ENCODE measurements around the gene RPL35. TPM values are rescaled to one million over a fixed set of nuclear protein-coding genes. Genes with fewer than 3 reads are reported as not detected.

RPL35 gene
- 2,123 TPM for total RNA-seq

DNA sequence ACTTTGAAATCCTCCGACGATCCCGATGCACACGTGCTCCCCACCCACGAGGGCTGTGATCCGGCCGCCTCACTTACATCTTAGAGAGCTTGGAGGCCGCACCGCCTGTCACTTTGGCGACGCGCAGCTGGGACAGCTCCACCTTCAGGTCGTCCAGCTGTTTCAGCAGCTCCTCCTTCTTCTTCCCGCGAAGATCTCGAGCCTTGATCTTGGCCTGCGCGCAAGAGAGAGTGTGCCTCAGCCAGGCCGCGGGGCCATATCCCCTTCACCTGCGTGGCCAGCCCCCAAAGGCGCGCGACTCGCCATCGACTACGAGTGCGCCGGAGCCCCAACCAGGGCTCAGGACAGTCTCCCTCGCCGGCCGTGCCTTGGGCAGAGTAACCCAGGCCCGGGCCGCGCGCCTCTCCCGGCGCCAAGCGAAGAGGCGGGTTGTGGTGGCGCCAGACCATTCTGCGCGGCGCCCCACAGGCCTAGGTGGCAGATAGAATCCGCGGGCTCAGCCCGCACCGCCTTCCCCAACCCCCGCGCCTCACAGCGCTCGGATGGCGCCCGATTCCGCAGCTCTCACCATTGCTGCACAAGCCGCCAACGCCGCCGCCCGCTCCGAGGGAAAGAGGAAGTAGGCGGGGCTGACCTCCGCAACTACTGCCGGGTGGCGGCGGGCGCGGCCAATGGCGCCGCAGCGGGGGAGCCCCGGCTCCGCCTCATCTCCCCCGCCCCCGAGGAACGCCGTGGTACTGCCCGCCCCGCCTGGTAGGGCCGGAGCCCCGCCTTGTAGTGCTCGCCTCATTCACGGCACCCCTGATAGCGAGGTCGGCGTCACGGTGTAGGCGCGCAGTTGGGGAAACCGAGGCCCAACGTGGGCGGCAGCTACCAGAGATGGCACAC is at the start of gene RPL35, which contains the start of gene ARPC5L:
TSS of gene RPL35 (minus strand) at position 616 of the 888 bp plus-strand sequence. CDS start at position 571, 45 bp downstream.
TSS of gene ARPC5L (plus strand) at position 789 of the 888 bp plus-strand sequence. CDS start 7,161 bp downstream, outside the sequence.
- H3K9me3 ChIP-seq: no peaks in the 10 kb centered on the region
- TF ChIP-seq, protein P1, sequence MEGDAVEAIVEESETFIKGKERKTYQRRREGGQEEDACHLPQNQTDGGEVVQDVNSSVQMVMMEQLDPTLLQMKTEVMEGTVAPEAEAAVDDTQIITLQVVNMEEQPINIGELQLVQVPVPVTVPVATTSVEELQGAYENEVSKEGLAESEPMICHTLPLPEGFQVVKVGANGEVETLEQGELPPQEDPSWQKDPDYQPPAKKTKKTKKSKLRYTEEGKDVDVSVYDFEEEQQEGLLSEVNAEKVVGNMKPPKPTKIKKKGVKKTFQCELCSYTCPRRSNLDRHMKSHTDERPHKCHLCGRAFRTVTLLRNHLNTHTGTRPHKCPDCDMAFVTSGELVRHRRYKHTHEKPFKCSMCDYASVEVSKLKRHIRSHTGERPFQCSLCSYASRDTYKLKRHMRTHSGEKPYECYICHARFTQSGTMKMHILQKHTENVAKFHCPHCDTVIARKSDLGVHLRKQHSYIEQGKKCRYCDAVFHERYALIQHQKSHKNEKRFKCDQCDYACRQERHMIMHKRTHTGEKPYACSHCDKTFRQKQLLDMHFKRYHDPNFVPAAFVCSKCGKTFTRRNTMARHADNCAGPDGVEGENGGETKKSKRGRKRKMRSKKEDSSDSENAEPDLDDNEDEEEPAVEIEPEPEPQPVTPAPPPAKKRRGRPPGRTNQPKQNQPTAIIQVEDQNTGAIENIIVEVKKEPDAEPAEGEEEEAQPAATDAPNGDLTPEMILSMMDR (IDR thresholded peaks at IDR 0.05): peak in 2 of 3 experiments; percentile 24 to 25
- intact Hi-C loops (cut with DNase I): loop anchor here (1.0 to 10.0 kb wide), 7 partner anchors 8 to 444 kb away; partner anchors contain the start of genes GAPVD1, HSPA5, NR6A1 and PSMB7
- H3K27ac ChIP-seq: peak within 1 kb of the TSS; percentile 90 to 97
- peak; percentile 74 to 97 for DNase-seq (ENCODE audit: low spot score in 2 of 2)
- H3K27me3 ChIP-seq: no peaks in the 10 kb centered on the region
- H3K36me3 ChIP-seq: peaks cover 32 to 41% of the 10 kb centered on the region in 2 donors
- H3K4me1 ChIP-seq: peaks cover 8 to 13% of the 10 kb centered on the region in 2 donors
- peak within 1 kb of the TSS; percentile 88 to 98 for H3K4me3 ChIP-seq

DNA sequence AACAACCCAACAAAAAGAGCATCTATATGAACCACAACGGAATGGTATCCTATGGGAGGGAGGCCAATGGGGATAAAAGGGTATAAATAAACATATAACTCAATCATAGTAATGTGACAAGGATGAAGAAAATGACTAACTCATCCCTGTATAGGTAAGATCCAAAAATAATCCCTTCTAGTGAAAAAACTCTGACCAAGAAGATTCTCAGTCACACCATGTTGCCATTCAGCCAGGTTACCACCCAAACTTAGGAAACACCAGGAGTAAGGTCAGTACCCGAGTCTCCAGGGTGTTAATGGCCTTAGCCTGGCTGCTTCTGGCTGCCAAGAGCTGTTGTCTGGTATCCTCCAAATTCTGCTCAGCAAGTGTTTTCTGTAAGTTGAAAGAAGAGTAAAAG is 46.3 kb upstream of the RPL35 start:
- peaks cover 27 to 58% of the 10 kb centered on the region in 2 donors for H3K36me3 ChIP-seq
- no peak overlapping the region for H3K4me3 ChIP-seq
- H3K9me3 ChIP-seq: no peaks in the 10 kb centered on the region
- no peak for DNase-seq (ENCODE audit: low spot score in 2 of 2)
- no peaks in the 10 kb centered on the region for H3K4me1 ChIP-seq
- TF ChIP-seq, protein P1 (IDR thresholded peaks at IDR 0.05): no peak
- H3K27ac ChIP-seq: no peak overlapping the region
- intact Hi-C loops (cut with DNase I): no loop called here
- H3K27me3 ChIP-seq: no peaks in the 10 kb centered on the region

DNA sequence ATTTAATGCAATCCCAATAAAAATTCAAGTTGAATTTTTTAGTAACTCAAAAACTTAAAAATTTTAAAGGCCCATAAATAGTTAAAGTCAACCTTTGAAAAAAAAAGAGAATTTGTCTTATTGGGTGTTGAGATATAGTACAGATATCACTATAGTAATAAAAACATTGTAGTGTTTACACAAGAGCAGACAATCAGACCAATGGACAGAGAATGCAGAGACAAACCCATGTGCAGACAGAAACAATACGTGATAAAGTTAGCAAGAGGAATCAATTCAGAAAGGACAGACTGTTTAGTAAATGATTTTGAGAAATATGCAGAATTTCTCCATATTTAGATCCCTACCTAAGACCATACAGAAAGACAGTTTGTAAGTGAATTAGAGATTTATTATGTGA is 45.2 kb upstream of the RPL35 start:
- Histone ChIP-seq H3K27ac (no peak overlapping the region), H3K36me3 (peaks cover 25 to 60% of the 10 kb centered on the region in 2 donors), H3K9me3 (no peaks in the 10 kb centered on the region), H3K4me3 (no peak overlapping the region), H3K27me3 (no peaks in the 10 kb centered on the region), H3K4me1 (no peaks in the 10 kb centered on the region)
- intact Hi-C loops (cut with DNase I): no loop called here
- TF ChIP-seq, protein P1 (IDR thresholded peaks at IDR 0.05): no peak
- no peak for DNase-seq (ENCODE audit: low spot score in 2 of 2)

DNA sequence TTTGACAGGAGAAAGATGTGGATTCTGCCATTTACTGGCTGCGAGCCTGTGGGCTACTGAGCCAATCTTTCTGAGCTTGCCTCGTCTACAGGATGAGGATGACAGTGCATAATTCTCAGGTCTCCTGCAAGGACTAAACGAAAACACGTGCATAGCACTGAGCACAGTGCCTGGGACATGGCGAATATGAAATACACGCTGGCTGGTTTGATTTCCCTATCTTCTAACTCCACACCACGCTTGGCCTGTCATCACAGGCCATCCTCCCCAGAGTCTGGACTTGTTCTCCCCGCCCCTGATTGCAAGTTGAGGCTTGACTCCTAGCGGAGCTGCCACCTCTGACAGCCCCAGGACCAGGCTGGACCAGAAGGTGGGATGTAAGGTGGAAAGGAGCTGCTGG is 38.1 kb upstream of the RPL35 start:
- intact Hi-C loops (cut with DNase I): no loop called here
- H3K4me1 ChIP-seq: no peaks in the 10 kb centered on the region
- DNase-seq (ENCODE audit: low spot score in 2 of 2): no peak
- no peaks in the 10 kb centered on the region for H3K27me3 ChIP-seq
- H3K36me3 ChIP-seq: peaks cover 35 to 52% of the 10 kb centered on the region in 2 donors
- TF ChIP-seq, protein P1 (IDR thresholded peaks at IDR 0.05): no peak
- H3K4me3 ChIP-seq: no peak overlapping the region
- H3K9me3 ChIP-seq: no peaks in the 10 kb centered on the region
- H3K27ac ChIP-seq: no peak overlapping the region

DNA sequence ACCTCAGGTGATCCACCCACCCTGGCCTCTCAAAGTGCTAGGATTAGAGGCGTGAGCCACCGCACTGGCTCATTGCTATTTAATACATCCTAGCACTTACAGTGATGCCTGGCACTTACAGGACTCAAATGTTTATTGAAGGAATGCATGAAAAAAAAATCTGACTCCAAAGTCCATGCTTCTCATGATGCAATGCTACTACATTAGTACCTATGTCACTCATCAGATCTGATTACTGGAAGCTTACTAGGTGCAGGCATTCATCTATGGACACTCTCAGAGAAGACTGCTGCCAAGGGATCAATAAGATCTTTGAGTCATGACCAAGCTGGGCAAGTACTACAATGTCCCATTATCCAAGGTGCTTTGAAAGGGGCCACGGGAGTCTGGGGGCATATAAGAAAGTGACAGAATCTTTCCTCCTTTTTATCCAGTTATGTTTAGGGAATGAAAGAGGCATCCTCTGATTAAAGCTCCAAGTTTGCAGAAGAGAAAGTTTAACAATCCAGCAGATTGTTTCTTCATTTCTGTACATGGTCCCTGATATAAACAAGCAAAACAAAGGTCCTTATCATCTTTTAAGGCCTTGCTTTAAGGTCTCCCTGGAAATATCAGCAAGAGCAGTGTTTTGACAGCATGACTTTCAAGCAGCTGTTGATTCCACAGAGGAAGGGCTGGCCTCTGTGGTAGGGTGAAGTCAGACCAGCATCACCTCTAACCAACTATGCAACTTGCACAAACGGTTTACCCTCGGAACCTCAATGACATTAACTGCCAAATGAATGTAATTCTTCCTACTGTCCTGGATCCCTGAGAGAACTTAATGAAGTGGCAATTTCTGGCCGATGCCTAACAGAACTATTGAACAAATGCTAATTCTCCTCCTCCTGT is 36.1 kb upstream of the RPL35 start:
- DNase-seq (ENCODE audit: low spot score in 2 of 2): no peak
- peaks cover 39 to 65% of the 10 kb centered on the region in 2 donors for H3K36me3 ChIP-seq
- intact Hi-C loops (cut with DNase I): no loop called here

More for the DNA sequence above, 36.1 kb upstream of the RPL35 start:
- Histone ChIP-seq H3K4me3 (no peak overlapping the region), H3K27me3 (no peaks in the 10 kb centered on the region), H3K4me1 (no peaks in the 10 kb centered on the region), H3K27ac (no peak overlapping the region), H3K9me3 (no peaks in the 10 kb centered on the region)
- TF ChIP-seq, protein P1 (IDR thresholded peaks at IDR 0.05): no peak

Data from ascending aorta (tissue), 2 donors.